ENCODE data around the gene CCDC152.

Gene CCDC152

DNA sequence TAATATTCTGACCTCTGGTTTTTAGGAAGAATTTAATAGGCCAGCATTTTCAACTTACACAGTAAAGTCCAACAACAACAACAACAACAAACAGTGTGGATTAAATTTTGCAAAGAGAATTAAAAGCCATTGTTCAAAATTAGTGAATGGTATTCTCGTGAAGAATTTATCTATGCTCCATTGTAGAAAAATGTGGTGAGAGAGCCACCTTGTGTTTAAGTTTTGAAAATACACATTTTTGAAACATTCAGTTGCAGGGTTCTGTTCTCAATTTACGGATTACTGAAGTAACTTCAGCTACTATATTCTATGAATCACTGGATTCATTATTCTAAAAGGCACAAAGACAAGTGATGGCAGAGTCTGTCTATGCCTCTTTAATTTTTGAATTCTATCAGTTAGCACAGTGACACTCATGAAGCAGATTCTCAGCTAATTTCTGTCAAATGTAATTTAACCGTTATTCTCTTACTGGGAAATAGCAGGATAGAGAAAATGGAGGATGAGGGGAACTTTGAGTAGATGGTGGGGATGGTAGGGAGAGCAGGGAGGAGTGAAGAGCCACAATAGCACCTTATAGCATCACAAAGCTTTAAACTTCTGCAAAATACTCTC is 11.0 kb downstream of the CCDC152 start:
- H4K8ac ChIP-seq (ENCODE audit: low read depth, low read length): no peak overlapping the region
- no peaks in the 10 kb centered on the region for H3K79me1 ChIP-seq (ENCODE audit: low read length)
- H3K79me2 ChIP-seq (ENCODE audit: control insufficient read depth, insufficient read depth, low read length): no peaks in the 10 kb centered on the region
- H3K27me3 ChIP-seq (ENCODE audit: insufficient read depth, low read length, poor library complexity): no peaks in the 10 kb centered on the region
- no peak overlapping the region for H3K4ac ChIP-seq (ENCODE audit: low read depth, low read length)
- no CpG with 5 or more reads among the region's 3 CpGs for WGBS (ENCODE audit: extremely low coverage, insufficient coverage, low lambda C conversion rate)
- H3K4me2 ChIP-seq (ENCODE audit: low read length): no peak overlapping the region
- no peak overlapping the region for H3K9ac ChIP-seq (ENCODE audit: low read length)
- no peak overlapping the region for H3K18ac ChIP-seq (ENCODE audit: low read length)
- no peaks in the 10 kb centered on the region for H3K36me3 ChIP-seq (ENCODE audit: control insufficient read depth, insufficient read depth, low read length)
- H2AK5ac ChIP-seq (ENCODE audit: low read length): no peak overlapping the region
- no peak overlapping the region for H2BK120ac ChIP-seq (ENCODE audit: low read depth, low read length)
- DNase-seq: peak; percentile 38
- H3K4me3 ChIP-seq (ENCODE audit: low read length): no peak overlapping the region
- no peak overlapping the region for H3K27ac ChIP-seq (ENCODE audit: low read depth, low read length)
- no peaks in the 10 kb centered on the region for H3K4me1 ChIP-seq (ENCODE audit: control insufficient read depth, low read depth, low read length)
- no peak overlapping the region for H2BK5ac ChIP-seq (ENCODE audit: low read length)
- H2BK15ac ChIP-seq (replicated peaks; ENCODE audit: low read depth): peak overlapping the region; percentile 19
- H3K23ac ChIP-seq (ENCODE audit: low read length): no peak overlapping the region
- H3K56ac ChIP-seq (ENCODE audit: low read length): no peak overlapping the region
- H4K5ac ChIP-seq (ENCODE audit: low read length): no peak overlapping the region

- Histone ChIP-seq H3K36me3 (ENCODE audit: control insufficient read depth, insufficient read depth, low read length) (no peaks in the 10 kb centered on the region), H2AK5ac (ENCODE audit: low read length) (no peak overlapping the region), H3K4me2 (ENCODE audit: low read length) (no peak overlapping the region), H3K23ac (ENCODE audit: low read length) (no peak overlapping the region), H4K5ac (ENCODE audit: low read length) (no peak overlapping the region), H3K4ac (ENCODE audit: low read depth, low read length) (no peak overlapping the region), H3K4me1 (ENCODE audit: control insufficient read depth, low read depth, low read length) (no peaks in the 10 kb centered on the region), H3K4me3 (ENCODE audit: low read length) (no peak overlapping the region), H3K79me2 (ENCODE audit: control insufficient read depth, insufficient read depth, low read length) (no peaks in the 10 kb centered on the region), H3K56ac (ENCODE audit: low read length) (no peak overlapping the region), H3K27me3 (ENCODE audit: insufficient read depth, low read length, poor library complexity) (no peaks in the 10 kb centered on the region), H3K79me1 (ENCODE audit: low read length) (no peaks in the 10 kb centered on the region), H2BK5ac (ENCODE audit: low read length) (no peak overlapping the region), H3K27ac (ENCODE audit: low read depth, low read length) (no peak overlapping the region), H4K8ac (ENCODE audit: low read depth, low read length) (no peak overlapping the region), H2BK120ac (ENCODE audit: low read depth, low read length) (no peak overlapping the region), H3K9ac (ENCODE audit: low read length) (no peak overlapping the region), H2BK15ac (replicated peaks; ENCODE audit: low read depth) (no peak overlapping the region), H3K18ac (ENCODE audit: low read length) (no peak overlapping the region)
- no peak for DNase-seq
- WGBS (ENCODE audit: extremely low coverage, insufficient coverage, low lambda C conversion rate): no CpG with 5 or more reads among the region's 1 CpG
These were observed 11.5 kb downstream of the CCDC152 start for GRCh38 chr5:42768106-42768504.

DNA sequence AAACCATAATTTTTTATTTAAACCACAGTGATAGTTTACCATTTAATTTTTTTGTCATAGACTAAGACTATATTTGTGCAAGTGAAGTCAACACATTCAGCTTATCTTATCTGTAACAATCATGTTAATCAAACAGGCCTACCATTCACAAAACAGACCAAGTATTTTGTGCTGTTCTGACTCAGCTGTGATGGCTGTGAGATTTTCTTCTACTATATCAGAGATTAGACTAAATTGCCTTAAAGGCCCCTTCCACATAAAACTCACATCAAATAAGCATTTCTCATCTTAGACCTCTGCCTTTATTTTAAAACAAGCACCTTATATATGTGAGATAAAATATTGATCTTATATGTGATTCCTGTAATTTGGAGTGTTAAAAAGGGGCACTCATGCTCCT is 13.4 kb downstream of the CCDC152 start:
- Histone ChIP-seq H3K4me2 (ENCODE audit: low read length) (no peak overlapping the region), H3K27me3 (ENCODE audit: insufficient read depth, low read length, poor library complexity) (no peaks in the 10 kb centered on the region), H2AK5ac (ENCODE audit: low read length) (no peak overlapping the region), H3K4me1 (ENCODE audit: control insufficient read depth, low read depth, low read length) (no peaks in the 10 kb centered on the region), H3K9ac (ENCODE audit: low read length) (no peak overlapping the region), H3K4me3 (ENCODE audit: low read length) (no peak overlapping the region), H4K5ac (ENCODE audit: low read length) (no peak overlapping the region), H3K18ac (ENCODE audit: low read length) (no peak overlapping the region), H2BK120ac (ENCODE audit: low read depth, low read length) (no peak overlapping the region), H3K36me3 (ENCODE audit: control insufficient read depth, insufficient read depth, low read length) (no peaks in the 10 kb centered on the region), H2BK5ac (ENCODE audit: low read length) (no peak overlapping the region), H3K79me1 (ENCODE audit: low read length) (no peaks in the 10 kb centered on the region), H3K4ac (ENCODE audit: low read depth, low read length) (no peak overlapping the region), H4K8ac (ENCODE audit: low read depth, low read length) (no peak overlapping the region), H3K79me2 (ENCODE audit: control insufficient read depth, insufficient read depth, low read length) (no peaks in the 10 kb centered on the region), H3K56ac (ENCODE audit: low read length) (no peak overlapping the region), H2BK15ac (replicated peaks; ENCODE audit: low read depth) (no peak overlapping the region), H3K27ac (ENCODE audit: low read depth, low read length) (no peak overlapping the region), H3K23ac (ENCODE audit: low read length) (no peak overlapping the region)
- DNase-seq: no peak

GRCh38 chr5:42772265-42772993 is 15.8 kb downstream of the CCDC152 start:
- Histone ChIP-seq H3K27me3 (ENCODE audit: insufficient read depth, low read length, poor library complexity) (no peaks in the 10 kb centered on the region), H3K4me2 (ENCODE audit: low read length) (no peak overlapping the region), H4K8ac (ENCODE audit: low read depth, low read length) (no peak overlapping the region), H3K36me3 (ENCODE audit: control insufficient read depth, insufficient read depth, low read length) (no peaks in the 10 kb centered on the region), H3K79me2 (ENCODE audit: control insufficient read depth, insufficient read depth, low read length) (no peaks in the 10 kb centered on the region), H2BK5ac (ENCODE audit: low read length) (no peak overlapping the region), H3K18ac (ENCODE audit: low read length) (no peak overlapping the region), H2BK15ac (replicated peaks; ENCODE audit: low read depth) (no peak overlapping the region), H2AK5ac (ENCODE audit: low read length) (no peak overlapping the region), H3K4me3 (ENCODE audit: low read length) (no peak overlapping the region), H3K79me1 (ENCODE audit: low read length) (no peaks in the 10 kb centered on the region), H3K56ac (ENCODE audit: low read length) (no peak overlapping the region), H3K27ac (ENCODE audit: low read depth, low read length) (no peak overlapping the region), H3K4ac (ENCODE audit: low read depth, low read length) (no peak overlapping the region), H4K5ac (ENCODE audit: low read length) (no peak overlapping the region), H2BK120ac (ENCODE audit: low read depth, low read length) (no peak overlapping the region), H3K4me1 (ENCODE audit: control insufficient read depth, low read depth, low read length) (no peaks in the 10 kb centered on the region), H3K23ac (ENCODE audit: low read length) (no peak overlapping the region), H3K9ac (ENCODE audit: low read length) (no peak overlapping the region)
- no peak for DNase-seq
- WGBS (ENCODE audit: extremely low coverage, insufficient coverage, low lambda C conversion rate): no CpG with 5 or more reads among the region's 13 CpGs

DNA sequence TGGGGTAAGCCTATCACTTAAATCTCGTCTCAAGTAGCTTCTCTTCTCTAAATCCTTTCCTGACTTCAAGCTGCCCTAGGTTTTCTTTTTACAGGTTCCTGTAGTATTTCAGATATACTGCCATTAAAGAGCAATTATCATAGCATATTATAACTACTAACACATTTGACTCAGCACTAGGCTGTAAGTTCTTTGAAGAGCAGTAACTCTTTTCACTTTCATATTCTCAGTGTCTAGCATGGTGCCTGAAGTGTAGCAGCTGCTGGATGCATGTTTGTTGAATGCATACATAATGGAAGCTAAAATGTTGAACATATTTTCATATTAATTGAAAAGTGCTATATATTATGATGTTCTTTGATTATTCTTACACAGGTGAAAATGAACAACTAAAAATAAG is 22.5 kb downstream of the CCDC152 start:
- H3K9ac ChIP-seq (ENCODE audit: low read length): no peak overlapping the region
- no peaks in the 10 kb centered on the region for H3K79me1 ChIP-seq (ENCODE audit: low read length)
- no peak overlapping the region for H3K4me2 ChIP-seq (ENCODE audit: low read length)
- H3K36me3 ChIP-seq (ENCODE audit: control insufficient read depth, insufficient read depth, low read length): no peaks in the 10 kb centered on the region
- H2BK15ac ChIP-seq (replicated peaks; ENCODE audit: low read depth): no peak overlapping the region
- H3K4me3 ChIP-seq (ENCODE audit: low read length): no peak overlapping the region
- H2AK5ac ChIP-seq (ENCODE audit: low read length): no peak overlapping the region
- DNase-seq: no peak
- H3K27me3 ChIP-seq (ENCODE audit: insufficient read depth, low read length, poor library complexity): no peaks in the 10 kb centered on the region
- H3K56ac ChIP-seq (ENCODE audit: low read length): no peak overlapping the region
- no peak overlapping the region for H3K18ac ChIP-seq (ENCODE audit: low read length)
- H3K27ac ChIP-seq (ENCODE audit: low read depth, low read length): no peak overlapping the region
- no CpG with 5 or more reads among the region's 1 CpG for WGBS (ENCODE audit: extremely low coverage, insufficient coverage, low lambda C conversion rate)
- H3K4ac ChIP-seq (ENCODE audit: low read depth, low read length): no peak overlapping the region
- no peaks in the 10 kb centered on the region for H3K4me1 ChIP-seq (ENCODE audit: control insufficient read depth, low read depth, low read length)
- H3K79me2 ChIP-seq (ENCODE audit: control insufficient read depth, insufficient read depth, low read length): no peaks in the 10 kb centered on the region
- no peak overlapping the region for H4K5ac ChIP-seq (ENCODE audit: low read length)
- no peak overlapping the region for H2BK120ac ChIP-seq (ENCODE audit: low read depth, low read length)
- H4K8ac ChIP-seq (ENCODE audit: low read depth, low read length): no peak overlapping the region
- H2BK5ac ChIP-seq (ENCODE audit: low read length): no peak overlapping the region
- H3K23ac ChIP-seq (ENCODE audit: low read length): no peak overlapping the region

DNA sequence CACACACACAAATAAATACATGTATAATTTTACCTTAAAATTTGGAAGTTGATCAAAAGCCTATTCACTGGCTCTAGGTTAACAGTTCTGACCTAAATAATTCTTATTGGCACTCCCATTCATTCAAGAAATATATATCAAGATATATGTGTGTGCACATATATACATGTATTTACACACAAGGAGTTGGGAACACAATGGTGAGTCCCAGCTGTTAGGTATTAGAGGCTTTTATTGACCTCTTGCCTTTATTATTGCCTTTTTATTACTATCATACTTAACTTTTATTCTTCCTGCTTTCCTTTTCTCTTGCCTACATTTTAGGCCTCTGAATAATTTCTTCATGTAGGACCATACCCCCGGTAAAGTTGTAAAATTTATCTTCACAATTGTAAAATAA is 25.0 kb downstream of the CCDC152 start:
- H4K5ac ChIP-seq (ENCODE audit: low read length): no peak overlapping the region
- no peaks in the 10 kb centered on the region for H3K4me1 ChIP-seq (ENCODE audit: control insufficient read depth, low read depth, low read length)
- no peak overlapping the region for H2AK5ac ChIP-seq (ENCODE audit: low read length)
- H3K79me1 ChIP-seq (ENCODE audit: low read length): no peaks in the 10 kb centered on the region
- no peak overlapping the region for H3K4me3 ChIP-seq (ENCODE audit: low read length)
- no peak for DNase-seq
- H3K4me2 ChIP-seq (ENCODE audit: low read length): no peak overlapping the region
- H3K79me2 ChIP-seq (ENCODE audit: control insufficient read depth, insufficient read depth, low read length): no peaks in the 10 kb centered on the region
- no peak overlapping the region for H3K9ac ChIP-seq (ENCODE audit: low read length)
- no peak overlapping the region for H3K18ac ChIP-seq (ENCODE audit: low read length)
- H3K36me3 ChIP-seq (ENCODE audit: control insufficient read depth, insufficient read depth, low read length): no peaks in the 10 kb centered on the region
- H3K4ac ChIP-seq (ENCODE audit: low read depth, low read length): no peak overlapping the region
- H3K23ac ChIP-seq (ENCODE audit: low read length): no peak overlapping the region
- no peak overlapping the region for H3K56ac ChIP-seq (ENCODE audit: low read length)
- no CpG with 5 or more reads among the region's 1 CpG for WGBS (ENCODE audit: extremely low coverage, insufficient coverage, low lambda C conversion rate)
- no peak overlapping the region for H2BK5ac ChIP-seq (ENCODE audit: low read length)
- H2BK120ac ChIP-seq (ENCODE audit: low read depth, low read length): no peak overlapping the region
- H4K8ac ChIP-seq (ENCODE audit: low read depth, low read length): no peak overlapping the region
- no peak overlapping the region for H2BK15ac ChIP-seq (replicated peaks; ENCODE audit: low read depth)
- no peak overlapping the region for H3K27ac ChIP-seq (ENCODE audit: low read depth, low read length)
- H3K27me3 ChIP-seq (ENCODE audit: insufficient read depth, low read length, poor library complexity): no peaks in the 10 kb centered on the region
